Bronchial epithelial cell (primary cell): ENCODE data around the gene ZNF668. TPM values are rescaled to one million over a fixed set of nuclear protein-coding genes. Genes with fewer than 3 reads are reported as not detected.
A peak's percentile ranks its signal among the peaks of the same experiment; 100 is the strongest.

Experiments used
- DNase-seq: peaks from one replicate; pipeline ENCODE4 v3.0.0-alpha.2; 2010; ENCODE audit warnings: low read depth
- FAIRE-seq: peaks from 2 replicates; lab custom pipeline; 2011; peaks lifted over from hg19 to GRCh38; lab: Jason Lieb, UNC
- H3K27me3 ChIP-seq: 2 replicates; pipeline ENCODE4 v1.5.1; 2011; ENCODE audit warnings: low read length; ENCODE audit not compliant: control insufficient read depth, insufficient read depth
- H3K36me3 ChIP-seq: 2 replicates; pipeline ENCODE4 v1.5.1; 2011; ENCODE audit warnings: low read length; ENCODE audit not compliant: control insufficient read depth, insufficient read depth
- H3K4me3 ChIP-seq: 2 replicates; pipeline ENCODE4 v1.5.1; 2011; ENCODE audit warnings: mild to moderate bottlenecking, low read depth, low read length, control low read depth
- total RNA-seq: library from RNA; depleted of rRNA; stranded (reverse); fragments of >200 nt; gene quantifications from 2 replicates; pipeline ENCODE4 v1.2.1, GENCODE V29; 2014
- TF ChIP-seq, protein P1 (sequence below): IDR thresholded peaks from 2 replicates; pipeline ENCODE4 v1.5.1; 2011; ENCODE audit warnings: mild to moderate bottlenecking, moderate library complexity, low read length, control low read depth, inconsistent platforms; ENCODE audit not compliant: insufficient read depth, severe bottlenecking

Gene ZNF668
- total RNA-seq, 1 donor from 2014 or later, result 8.2 TPM

DNA sequence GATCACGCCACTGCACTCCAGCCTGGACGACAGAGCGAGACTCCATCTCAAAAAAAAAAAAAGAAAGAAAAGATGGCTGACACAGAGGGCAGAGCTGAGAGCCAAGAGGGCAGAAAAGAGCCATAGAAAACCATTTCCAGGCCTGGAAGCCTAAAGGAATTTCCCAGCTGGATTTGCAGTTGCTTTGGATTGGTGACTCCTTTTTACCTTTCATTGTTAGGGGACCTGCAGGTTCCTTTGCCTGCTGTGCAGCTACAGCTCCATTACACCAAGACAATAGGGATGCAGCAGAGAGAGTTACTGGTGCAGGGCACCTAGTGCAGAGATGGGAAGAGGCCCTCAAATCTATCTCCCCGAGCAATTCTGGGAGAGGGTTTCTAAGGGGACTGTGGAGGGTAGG is 18.4 kb downstream of the ZNF668 start:
- TF ChIP-seq, protein P1, sequence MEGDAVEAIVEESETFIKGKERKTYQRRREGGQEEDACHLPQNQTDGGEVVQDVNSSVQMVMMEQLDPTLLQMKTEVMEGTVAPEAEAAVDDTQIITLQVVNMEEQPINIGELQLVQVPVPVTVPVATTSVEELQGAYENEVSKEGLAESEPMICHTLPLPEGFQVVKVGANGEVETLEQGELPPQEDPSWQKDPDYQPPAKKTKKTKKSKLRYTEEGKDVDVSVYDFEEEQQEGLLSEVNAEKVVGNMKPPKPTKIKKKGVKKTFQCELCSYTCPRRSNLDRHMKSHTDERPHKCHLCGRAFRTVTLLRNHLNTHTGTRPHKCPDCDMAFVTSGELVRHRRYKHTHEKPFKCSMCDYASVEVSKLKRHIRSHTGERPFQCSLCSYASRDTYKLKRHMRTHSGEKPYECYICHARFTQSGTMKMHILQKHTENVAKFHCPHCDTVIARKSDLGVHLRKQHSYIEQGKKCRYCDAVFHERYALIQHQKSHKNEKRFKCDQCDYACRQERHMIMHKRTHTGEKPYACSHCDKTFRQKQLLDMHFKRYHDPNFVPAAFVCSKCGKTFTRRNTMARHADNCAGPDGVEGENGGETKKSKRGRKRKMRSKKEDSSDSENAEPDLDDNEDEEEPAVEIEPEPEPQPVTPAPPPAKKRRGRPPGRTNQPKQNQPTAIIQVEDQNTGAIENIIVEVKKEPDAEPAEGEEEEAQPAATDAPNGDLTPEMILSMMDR, result no peak
- H3K27me3 ChIP-seq, result no peaks in the 10 kb centered on the region
- H3K36me3 ChIP-seq, result no peaks in the 10 kb centered on the region
- no peak for DNase-seq
- no peak overlapping the region for H3K4me3 ChIP-seq
- no peak for FAIRE-seq

DNA sequence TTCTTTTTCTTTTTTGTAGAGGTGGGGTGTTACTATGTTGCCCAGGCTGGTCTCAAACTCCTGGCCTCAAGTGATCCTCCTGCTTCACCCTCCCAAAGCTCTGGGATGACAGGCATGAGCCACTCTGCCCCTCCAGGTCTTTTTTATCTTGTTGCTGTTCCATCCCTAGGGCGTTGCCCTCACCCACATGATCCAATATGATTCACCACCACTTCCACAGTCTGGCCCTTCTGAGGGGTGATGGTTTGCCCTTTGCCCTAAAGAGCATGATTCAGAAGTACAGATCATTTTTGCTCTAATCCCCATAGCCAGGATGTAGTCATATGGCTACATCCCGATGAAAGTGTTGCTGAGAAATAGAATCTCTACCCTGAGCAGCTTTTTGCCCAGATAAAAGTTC is 21.9 kb downstream of the ZNF668 start:
- DNase-seq, result peak; percentile 98
- peak; percentile 95 for FAIRE-seq
- no peak overlapping the region for H3K4me3 ChIP-seq
- TF ChIP-seq, protein P1, result no peak
- no peaks in the 10 kb centered on the region for H3K27me3 ChIP-seq
- no peaks in the 10 kb centered on the region for H3K36me3 ChIP-seq

DNA sequence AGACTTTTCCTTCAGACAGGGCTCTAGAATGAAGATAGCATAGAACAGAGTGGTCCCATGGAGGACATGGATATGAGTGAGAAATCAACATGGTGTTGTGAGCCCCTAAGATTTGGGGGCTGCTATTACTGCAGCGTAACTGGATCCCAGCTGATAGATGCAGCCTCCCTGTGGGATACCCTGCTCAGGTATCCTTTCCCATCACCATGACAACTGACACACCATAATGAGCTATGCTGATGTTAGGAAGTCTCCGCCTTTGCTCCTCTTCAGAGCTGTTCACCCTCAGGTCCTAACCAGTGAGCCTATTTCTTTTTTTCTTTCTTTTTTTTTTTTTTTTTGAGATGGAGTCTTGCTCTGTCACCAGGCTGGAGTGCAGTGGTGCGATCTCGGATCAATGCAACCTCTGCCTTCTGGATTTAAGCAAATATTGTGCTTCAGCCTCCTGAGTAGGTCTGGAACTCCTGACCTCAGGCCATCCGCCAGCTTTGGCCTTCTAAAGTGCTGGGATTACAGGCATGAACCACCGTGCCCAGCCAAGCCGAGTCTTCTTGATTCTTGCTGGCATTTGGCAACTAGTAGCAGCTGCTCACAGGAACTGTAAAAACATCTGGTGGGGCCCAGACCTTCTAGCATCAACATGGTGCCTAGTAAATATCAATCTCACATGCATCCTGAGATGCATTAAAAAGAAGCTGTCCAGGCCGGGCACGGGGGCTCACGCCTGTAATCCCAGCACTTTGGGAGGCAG is 23.6 kb downstream of the ZNF668 start:
- no peaks in the 10 kb centered on the region for H3K36me3 ChIP-seq
- TF ChIP-seq, protein P1, result no peak
- no peak overlapping the region for H3K4me3 ChIP-seq
- FAIRE-seq, result no peak
- H3K27me3 ChIP-seq, result no peaks in the 10 kb centered on the region
- no peak for DNase-seq

DNA sequence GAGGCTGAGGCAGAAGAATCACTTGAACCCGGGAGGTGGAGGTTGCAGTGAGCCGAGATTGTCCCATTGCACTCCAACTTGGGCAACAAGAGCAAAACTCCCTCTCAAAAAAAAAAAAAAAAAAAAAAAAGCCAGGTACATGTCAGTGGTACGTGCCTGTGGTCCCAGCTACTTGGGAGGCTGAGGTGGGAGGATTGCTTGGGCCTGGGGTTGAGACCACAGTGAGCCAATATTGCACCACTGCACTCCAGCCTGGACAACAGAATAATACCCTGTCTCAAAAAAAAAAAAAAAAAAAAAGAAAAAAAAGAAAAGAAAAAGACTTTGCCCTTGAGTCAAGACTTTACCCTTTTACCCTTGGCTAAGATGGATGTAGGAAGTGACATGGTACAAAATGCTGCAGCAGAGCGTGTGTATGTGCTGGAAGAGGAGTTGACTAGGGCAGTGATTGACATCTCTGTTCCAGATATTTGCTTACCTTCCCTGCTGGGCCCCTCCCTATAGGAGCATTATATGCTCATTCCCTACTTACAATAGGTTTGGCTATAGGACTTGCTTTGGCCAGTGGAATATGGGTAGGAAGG is 30.1 kb downstream of the ZNF668 start:
- DNase-seq (no peak), FAIRE-seq (no peak)
- Histone ChIP-seq H3K4me3 (no peak overlapping the region), H3K36me3 (peaks cover 15% of the 10 kb centered on the region), H3K27me3 (no peaks in the 10 kb centered on the region)
- TF ChIP-seq, protein P1, result no peak

DNA sequence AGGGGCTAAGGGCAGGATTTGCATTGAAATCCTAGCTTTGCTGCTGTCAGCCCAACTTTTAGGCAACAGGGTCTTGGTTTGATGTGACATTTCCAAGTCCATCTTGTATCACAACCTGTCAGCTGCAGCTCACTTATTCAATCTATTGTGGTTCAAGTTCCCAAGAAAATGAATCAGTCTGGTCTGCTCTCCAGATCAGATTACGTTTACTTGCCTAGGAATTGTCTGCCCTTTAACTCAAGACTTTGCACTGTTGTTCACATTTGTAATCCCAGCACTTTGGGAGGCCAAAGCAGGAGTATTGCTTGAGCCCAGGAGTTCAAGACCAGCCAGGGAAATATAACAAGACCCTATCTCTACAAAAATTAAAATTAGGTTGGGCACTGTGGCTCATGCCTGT is 30.7 kb downstream of the ZNF668 start:
- TF ChIP-seq, protein P1, result no peak
- DNase-seq, result no peak
- peak; percentile 55 for FAIRE-seq
- Histone ChIP-seq H3K36me3 (peaks cover 19% of the 10 kb centered on the region), H3K4me3 (no peak overlapping the region), H3K27me3 (no peaks in the 10 kb centered on the region)
